GM21576 (cell line): Measurements from ENCODE around the gene COG2.
A peak's percentile ranks its signal among the peaks of the same experiment; 100 is the strongest.
"Not testable (repeated sequence)": the region's sequence is repeated elsewhere in the genome, so short reads cannot be mapped to it uniquely, and the experiment has no call there.

Source experiments
- ATAC-seq: cut with Tn5 transposase; IDR thresholded peaks from one replicate; pipeline ENCODE4 v1.9.1; 2021; ENCODE audit warnings: mild to moderate bottlenecking, moderate library complexity; ENCODE audit not compliant: unreplicated experiment

The COG2 gene

GRCh38 chr1:230642263-230642959, at the start of gene COG2:
COG2 (plus strand) TSS chr1:230642481; CDS start chr1:230642607, 126 bp downstream.
- ATAC-seq, result peak; percentile 94

DNA sequence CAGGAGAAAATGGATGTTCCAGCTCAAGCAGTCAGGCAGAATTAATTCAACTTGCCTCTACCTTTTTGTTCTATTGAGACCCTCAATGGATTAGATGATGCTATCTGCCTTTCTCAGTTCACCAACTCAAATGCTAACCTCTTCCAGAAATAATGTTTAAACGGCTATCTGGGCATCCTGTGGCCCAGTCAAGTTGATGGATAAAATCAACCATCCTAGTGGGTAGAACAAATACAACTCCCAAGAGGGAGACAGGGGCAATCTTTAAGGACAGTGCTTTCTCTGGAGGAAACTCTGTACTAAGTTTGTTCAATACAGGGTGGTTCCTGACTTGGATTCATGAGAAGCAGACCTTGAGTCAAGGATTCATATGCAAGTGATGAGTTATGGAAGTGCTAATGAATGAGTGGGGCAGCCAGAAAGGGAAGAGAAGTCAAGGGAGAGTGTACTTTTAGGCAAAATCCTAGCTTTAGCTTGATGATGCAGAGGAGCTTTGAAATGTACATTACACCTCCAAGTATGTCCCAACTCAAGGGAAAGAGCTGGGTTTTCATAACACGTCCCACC, 49.4 kb upstream of the COG2 start:
- ATAC-seq, result no peak

- ATAC-seq, result no peak
Observed at GRCh38 chr1:230594214-230594773, 48.0 kb upstream of the COG2 start.

- ATAC-seq, result no peak
Observed at GRCh38 chr1:230595181-230595580, 47.1 kb upstream of the COG2 start.

DNA sequence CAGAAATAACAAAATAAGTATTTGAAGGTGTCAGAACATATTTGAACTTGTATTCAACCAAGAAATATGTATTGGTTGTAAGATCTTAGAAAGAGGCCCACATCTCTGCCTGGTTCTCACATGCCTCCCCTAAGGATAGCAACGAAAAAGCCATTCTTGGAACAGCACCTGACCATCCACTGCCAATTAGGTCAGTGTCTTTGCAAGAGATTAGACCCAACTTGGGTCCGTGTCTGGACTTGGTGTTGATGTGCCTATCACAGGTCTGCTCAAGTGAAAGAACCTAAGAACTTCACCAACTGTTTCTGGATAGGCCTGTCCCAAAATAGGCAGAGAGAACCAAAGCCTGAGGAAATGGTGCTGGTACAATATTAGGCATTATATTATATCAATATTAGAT, 46.0 kb upstream of the COG2 start:
- ATAC-seq, result no peak

GRCh38 chr1:230598745-230599144, 43.5 kb upstream of the COG2 start:
- no peak for ATAC-seq

DNA sequence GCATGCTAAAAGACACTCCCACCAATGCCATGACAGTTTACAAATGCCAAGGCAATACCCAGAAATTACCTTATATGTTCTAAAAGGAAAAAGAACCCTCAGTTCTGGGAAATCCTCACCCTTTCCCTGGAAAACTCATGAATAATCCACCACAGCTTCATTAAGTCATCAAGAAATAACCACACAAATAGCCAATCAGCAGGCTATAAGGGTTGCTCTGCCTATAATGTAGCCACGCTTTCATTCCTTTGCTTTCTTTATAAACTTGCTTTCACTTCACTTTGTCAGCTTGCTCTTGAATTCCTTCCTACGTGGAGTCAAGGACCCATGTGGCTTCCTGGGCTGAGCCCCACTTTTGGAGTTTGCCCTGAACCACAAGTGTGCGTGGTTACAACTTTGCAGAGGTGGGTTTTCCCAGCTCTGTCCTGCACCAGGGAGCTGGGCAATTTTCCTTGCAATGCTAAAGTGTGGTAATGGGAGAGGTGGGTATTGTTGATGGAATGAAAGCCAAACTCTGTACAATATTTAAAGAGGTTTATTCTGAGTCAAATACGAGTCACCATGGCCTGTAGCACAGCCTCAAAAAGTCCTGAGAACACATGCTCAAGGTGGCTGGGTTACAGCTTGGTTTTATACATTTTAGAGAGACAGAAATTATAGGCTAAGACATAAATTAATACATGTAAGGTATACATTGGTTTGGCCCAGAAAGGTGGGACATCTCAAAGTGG, 42.2 kb upstream of the COG2 start:
- no peak for ATAC-seq

GRCh38 chr1:230600657-230601400, 41.5 kb upstream of the COG2 start:
- not testable (repeated sequence) for ATAC-seq

DNA sequence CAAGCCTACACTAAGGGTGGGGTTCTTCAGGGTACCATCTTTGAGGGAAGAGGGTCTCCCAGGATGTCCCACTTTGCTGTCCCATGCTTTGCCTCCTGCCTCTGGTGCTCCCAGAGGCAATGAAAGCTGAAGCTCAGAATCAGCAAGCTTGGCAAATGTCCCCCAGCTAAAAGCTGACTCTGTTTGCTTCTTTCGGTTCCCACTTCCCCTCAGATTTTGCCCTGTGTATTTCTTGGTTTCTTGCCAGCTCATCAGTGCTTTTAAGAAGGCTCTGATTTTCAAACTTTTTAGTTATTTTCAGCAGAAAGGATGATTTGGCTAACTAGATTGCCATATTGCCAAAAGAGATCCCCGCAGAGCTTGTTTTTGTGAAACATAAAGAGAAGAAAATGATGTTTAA, 33.1 kb upstream of the COG2 start:
- no peak for ATAC-seq

GRCh38 chr1:230610589-230610988, 31.7 kb upstream of the COG2 start:
- no peak for ATAC-seq

- ATAC-seq, result no peak
Observed at GRCh38 chr1:230611128-230611877, 31.0 kb upstream of the COG2 start.

GRCh38 chr1:230611878-230612235, 30.4 kb upstream of the COG2 start:
- no peak for ATAC-seq

DNA sequence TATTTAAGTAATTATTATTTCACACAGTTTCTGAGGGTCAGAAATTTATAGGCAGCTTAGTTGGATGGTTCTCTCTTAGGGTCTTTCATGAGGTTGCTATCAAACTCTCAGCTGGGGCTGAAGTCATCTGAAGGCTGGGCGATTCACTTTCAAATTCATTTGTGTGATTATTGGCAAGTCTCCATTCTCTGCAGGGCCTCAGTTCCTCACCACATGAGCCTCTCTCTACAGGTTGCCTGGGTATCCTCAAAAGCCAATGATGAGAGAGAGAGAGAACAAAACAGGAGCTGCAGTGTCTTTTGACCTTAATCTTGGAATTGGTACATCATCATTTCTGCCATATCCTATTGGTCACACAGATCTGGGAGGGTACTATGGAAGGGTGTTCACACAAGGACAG, 29.6 kb upstream of the COG2 start:
- ATAC-seq, result no peak

GRCh38 chr1:230614121-230614520, 28.2 kb upstream of the COG2 start:
- no peak for ATAC-seq

DNA sequence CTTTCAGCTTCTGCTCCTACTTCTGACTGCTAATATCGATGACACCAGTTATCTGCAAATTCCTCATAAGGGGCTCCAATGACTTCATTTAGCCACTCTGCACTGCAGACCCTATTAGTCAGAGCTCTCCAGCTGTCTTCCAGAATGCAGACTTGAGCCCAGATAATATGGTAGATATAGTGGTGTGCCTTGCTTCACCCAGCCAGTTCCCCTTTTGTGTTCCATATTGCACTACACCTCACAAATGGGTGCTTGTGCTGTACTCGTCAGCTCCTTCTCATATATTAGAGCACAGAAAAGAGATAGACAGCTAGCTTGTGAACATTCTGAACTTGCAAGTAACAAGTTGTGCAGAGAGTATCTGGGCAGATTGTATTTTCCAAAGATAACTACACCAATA, 23.7 kb upstream of the COG2 start:
- no peak for ATAC-seq

GRCh38 chr1:230620649-230621323, 21.5 kb upstream of the COG2 start:
- ATAC-seq, result no peak

- ATAC-seq, result no peak
Observed at GRCh38 chr1:230621324-230622030, 20.8 kb upstream of the COG2 start.

- ATAC-seq, result no peak
Observed at GRCh38 chr1:230622151-230622550, 20.1 kb upstream of the COG2 start.

GRCh38 chr1:230624097-230624713, 18.1 kb upstream of the COG2 start:
- no peak for ATAC-seq
